Loucy (cell line): ENCODE results near the gene SMCO3.

Experiments
- H2AFZ ChIP-seq: fragments of 200-600 bp; sonication (generic); 2 replicates; pipeline ENCODE4 v1.6.0; 2016; ENCODE audit warnings: antibody characterized with exemption, mild to moderate bottlenecking, low read length, moderate library complexity
- H3F3A ChIP-seq: fragments of 200-600 bp; 2 replicates; pipeline ENCODE4 v1.6.0; 2016; ENCODE audit warnings: antibody characterized with exemption, low read depth, mild to moderate bottlenecking
- H3K27me3 ChIP-seq: fragments of 200-600 bp; sonication (generic); 2 replicates; pipeline ENCODE4 v1.6.1; 2014; ENCODE audit warnings: low read length, mild to moderate bottlenecking; ENCODE audit not compliant: insufficient read depth, poor library complexity, severe bottlenecking
- H3K36me3 ChIP-seq: fragments of 200-600 bp; sonication (generic); 2 replicates; pipeline ENCODE4 v1.6.1; 2016; ENCODE audit warnings: low read length; ENCODE audit not compliant: insufficient read depth
- H3K4me1 ChIP-seq: fragments of 200-600 bp; sonication (generic); 2 replicates; pipeline ENCODE4 v1.5.1; 2014; ENCODE audit warnings: low read length, mild to moderate bottlenecking; ENCODE audit not compliant: insufficient read depth, poor library complexity, severe bottlenecking
- H3K4me2 ChIP-seq: fragments of 200-600 bp; sonication (generic); 2 replicates; pipeline ENCODE4 v1.6.0; 2014; ENCODE audit warnings: antibody characterized with exemption, low read length, low read depth, mild to moderate bottlenecking; ENCODE audit not compliant: poor library complexity, severe bottlenecking
- H3K4me3 ChIP-seq: fragments of 200-600 bp; sonication (generic); 2 replicates; pipeline ENCODE4 v1.5.1; 2014; ENCODE audit warnings: low read length, mild to moderate bottlenecking, mixed read lengths; ENCODE audit not compliant: poor library complexity, severe bottlenecking
- H3K79me2 ChIP-seq: fragments of 200-600 bp; sonication (generic); 2 replicates; pipeline ENCODE4 v1.6.1; 2014; ENCODE audit warnings: low read length; ENCODE audit not compliant: insufficient read depth
- H3K9ac ChIP-seq: fragments of 200-600 bp; sonication (generic); 2 replicates; pipeline ENCODE4 v1.6.0; 2014; ENCODE audit warnings: mild to moderate bottlenecking, low read depth, low read length, moderate library complexity; ENCODE audit not compliant: poor library complexity, severe bottlenecking
- H3K9me2 ChIP-seq: fragments of 200-600 bp; sonication (generic); replicated peaks from 2 replicates; pipeline ENCODE4 v1.6.1; 2016; ENCODE audit warnings: low read depth, low read length, mixed read lengths
- H3K9me3 ChIP-seq: fragments of 200-600 bp; sonication (generic); 2 replicates; pipeline ENCODE4 v1.6.1; 2014; ENCODE audit warnings: mild to moderate bottlenecking, antibody characterized with exemption, low read length, low read depth; ENCODE audit not compliant: insufficient read depth
- H4K20me1 ChIP-seq: fragments of 200-600 bp; sonication (generic); 2 replicates; pipeline ENCODE4 v1.6.0; 2014; ENCODE audit warnings: antibody characterized with exemption, low read length, mild to moderate bottlenecking; ENCODE audit not compliant: insufficient read depth, poor library complexity, severe bottlenecking
- CTCF ChIP-seq: fragments of 200-600 bp; sonication (generic); conservative IDR thresholded peaks from 2 replicates; pipeline ENCODE4 v1.5.1; 2014; ENCODE audit warnings: mild to moderate bottlenecking, antibody characterized with exemption, low read length
- EZH2phosphoT487 ChIP-seq: fragments of 200-600 bp; IDR thresholded peaks from 2 replicates; pipeline ENCODE4 v1.6.1; 2018; ENCODE audit warnings: antibody characterized with exemption, mild to moderate bottlenecking, moderate library complexity, borderline replicate concordance

SMCO3 gene

GRCh38 chr12:14854586-14855183, 40.7 kb upstream of the SMCO3 start:
- H2AFZ ChIP-seq: no peak overlapping the region
- H3K36me3 ChIP-seq: no peaks in the 10 kb centered on the region
- H3K79me2 ChIP-seq: no peaks in the 10 kb centered on the region
- no peaks in the 10 kb centered on the region for H4K20me1 ChIP-seq
- no peak for TF ChIP-seq EZH2phosphoT487
- no peak for TF ChIP-seq CTCF
- no peaks in the 10 kb centered on the region for H3K27me3 ChIP-seq
- no peak overlapping the region for H3K4me3 ChIP-seq
- no peaks in the 10 kb centered on the region for H3F3A ChIP-seq
- no peak overlapping the region for H3K4me2 ChIP-seq
- peaks cover 9% of the 10 kb centered on the region for H3K4me1 ChIP-seq
- peaks cover 6% of the 10 kb centered on the region; the same call in 1 of the 2 replicates for H3K9me3 ChIP-seq
- no peak overlapping the region for H3K9ac ChIP-seq
- no peaks in the 10 kb centered on the region for H3K9me2 ChIP-seq

- Histone ChIP-seq H3K9me2 (no peaks in the 10 kb centered on the region), H3K4me3 (no peak overlapping the region), H2AFZ (no peak overlapping the region), H3K4me1 (peaks cover 9% of the 10 kb centered on the region), H3K9ac (no peak overlapping the region), H4K20me1 (no peaks in the 10 kb centered on the region), H3K27me3 (no peaks in the 10 kb centered on the region), H3K9me3 (0 out of 2 replicates have a peak, but pooled peaks cover 6% of the 10 kb centered on the region), H3K79me2 (no peaks in the 10 kb centered on the region), H3K36me3 (no peaks in the 10 kb centered on the region), H3F3A (no peaks in the 10 kb centered on the region), H3K4me2 (no peak overlapping the region)
- no peak for TF ChIP-seq CTCF
Observed at GRCh38 chr12:14853961-14854360, 40.0 kb upstream of the SMCO3 start.

DNA sequence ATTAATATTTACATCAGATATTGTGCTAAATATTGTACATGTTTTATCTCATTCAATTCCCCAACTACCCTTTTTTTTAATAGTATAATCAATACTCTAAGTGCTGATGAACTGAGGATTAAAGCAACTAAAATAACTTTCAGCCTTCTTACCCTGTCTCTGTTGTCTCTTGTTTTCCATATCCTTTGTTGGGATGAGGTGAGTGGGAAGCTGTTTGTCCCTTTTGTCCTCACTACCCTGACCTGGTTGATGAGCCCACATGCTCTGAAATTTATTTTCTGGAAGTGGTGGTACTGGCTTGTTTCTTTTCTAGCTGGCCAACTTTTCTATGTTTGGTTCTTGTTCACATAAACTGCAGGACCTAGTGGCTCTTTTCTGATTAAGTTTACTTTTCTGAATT, 38.9 kb upstream of the SMCO3 start:
- no peak for TF ChIP-seq EZH2phosphoT487
- no peak for TF ChIP-seq CTCF
- Histone ChIP-seq H3F3A (no peaks in the 10 kb centered on the region), H3K4me3 (no peak overlapping the region), H3K9ac (no peak overlapping the region), H3K27me3 (no peaks in the 10 kb centered on the region), H3K4me2 (no peak overlapping the region), H3K9me2 (no peaks in the 10 kb centered on the region), H4K20me1 (no peaks in the 10 kb centered on the region), H2AFZ (no peak overlapping the region), H3K36me3 (no peaks in the 10 kb centered on the region), H3K4me1 (peaks cover 9% of the 10 kb centered on the region), H3K79me2 (no peaks in the 10 kb centered on the region), H3K9me3 (0 out of 2 replicates have a peak, but pooled peaks cover 3% of the 10 kb centered on the region)
